Thyroid gland (tissue), 4 donors: Measurements from ENCODE around the gene RNU5D-1.

Experiments
- POLR2A ChIP-seq, 2 donors: fragments of 450-650 bp; IDR thresholded peaks; one replicate each; pipeline ENCODE4 v1.6.1; 2017; ENCODE audit warnings: antibody characterized with exemption in 2 of 2, mild to moderate bottlenecking in 2 of 2, moderate library complexity in 1 of 2
- TF ChIP-seq, protein P1 (sequence below), 6 experiments: fragments of 200-600 bp in 3 of 6; fragments of 450-650 bp in 3 of 6; sonication (generic) in 3 of 6; IDR thresholded peaks; one replicate each; pipeline ENCODE4 v1.5.1; 2016 to 2019; ENCODE audit warnings: antibody characterized with exemption in 6 of 6, mild to moderate bottlenecking in 2 of 6, inconsistent platforms in 1 of 6, moderate library complexity in 1 of 6

DNA sequence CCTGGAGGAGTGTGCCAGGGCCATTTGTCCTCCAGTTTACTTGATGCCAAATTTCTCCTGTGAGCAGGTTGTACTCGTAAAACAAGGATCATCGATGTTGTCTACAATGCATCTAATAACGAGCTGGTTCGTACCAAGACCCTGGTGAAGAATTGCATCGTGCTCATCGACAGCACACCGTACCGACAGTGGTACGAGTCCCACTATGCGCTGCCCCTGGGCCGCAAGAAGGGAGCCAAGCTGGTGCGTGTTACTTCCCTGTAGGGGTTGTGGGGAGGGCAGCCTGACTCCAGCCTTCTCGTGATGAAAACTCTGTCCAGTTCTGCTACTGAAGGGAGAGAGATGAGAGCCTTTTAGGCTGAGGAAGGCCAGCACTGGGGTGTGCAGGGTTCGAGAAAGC, 46.6 kb upstream of the RNU5D-1 start:
- TF ChIP-seq, protein P1, sequence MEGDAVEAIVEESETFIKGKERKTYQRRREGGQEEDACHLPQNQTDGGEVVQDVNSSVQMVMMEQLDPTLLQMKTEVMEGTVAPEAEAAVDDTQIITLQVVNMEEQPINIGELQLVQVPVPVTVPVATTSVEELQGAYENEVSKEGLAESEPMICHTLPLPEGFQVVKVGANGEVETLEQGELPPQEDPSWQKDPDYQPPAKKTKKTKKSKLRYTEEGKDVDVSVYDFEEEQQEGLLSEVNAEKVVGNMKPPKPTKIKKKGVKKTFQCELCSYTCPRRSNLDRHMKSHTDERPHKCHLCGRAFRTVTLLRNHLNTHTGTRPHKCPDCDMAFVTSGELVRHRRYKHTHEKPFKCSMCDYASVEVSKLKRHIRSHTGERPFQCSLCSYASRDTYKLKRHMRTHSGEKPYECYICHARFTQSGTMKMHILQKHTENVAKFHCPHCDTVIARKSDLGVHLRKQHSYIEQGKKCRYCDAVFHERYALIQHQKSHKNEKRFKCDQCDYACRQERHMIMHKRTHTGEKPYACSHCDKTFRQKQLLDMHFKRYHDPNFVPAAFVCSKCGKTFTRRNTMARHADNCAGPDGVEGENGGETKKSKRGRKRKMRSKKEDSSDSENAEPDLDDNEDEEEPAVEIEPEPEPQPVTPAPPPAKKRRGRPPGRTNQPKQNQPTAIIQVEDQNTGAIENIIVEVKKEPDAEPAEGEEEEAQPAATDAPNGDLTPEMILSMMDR (IDR thresholded peaks at IDR 0.05), result no peak
- TF ChIP-seq POLR2A (IDR thresholded peaks at IDR 0.05), result no peak
